Stimulated activated naive CD8-positive, alpha-beta T cell treated with anti-CD3 and anti-CD28 coated beads, Interleukin-15, Interleukin-2, amounts not matched to agents 100 ng/mL and 50 ng/mL, for 24 hours (primary cell): ENCODE data around the gene NAB2.
A peak's percentile ranks its signal among the peaks of the same experiment; 100 is the strongest.
"Not testable (repeated sequence)": the region's sequence is repeated elsewhere in the genome, so short reads cannot be mapped to it uniquely, and the experiment has no call there.

Experiments used
- H3K27ac Mint-ChIP-seq: one replicate; pipeline ENCODE4 v1.8.0; 2021; ENCODE audit warnings: mild to moderate bottlenecking, mixed read lengths
- H3K27me3 Mint-ChIP-seq: one replicate; pipeline ENCODE4 v1.8.0; 2021; ENCODE audit warnings: mixed read lengths
- H3K36me3 Mint-ChIP-seq: one replicate; pipeline ENCODE4 v1.8.0; 2021; ENCODE audit warnings: low read depth, mixed read lengths
- H3K4me1 Mint-ChIP-seq: one replicate; pipeline ENCODE4 v1.8.0; 2021; ENCODE audit warnings: low read depth, mixed read lengths
- H3K4me3 Mint-ChIP-seq: one replicate; pipeline ENCODE4 v1.8.0; 2021; ENCODE audit warnings: mild to moderate bottlenecking, mixed read lengths
- H3K9me3 Mint-ChIP-seq: one replicate; pipeline ENCODE4 v1.8.0; 2021; ENCODE audit warnings: mixed read lengths

NAB2 gene

GRCh38 chr12:57053901-57054300, 35.0 kb upstream of the NAB2 start:
- not testable (repeated sequence) for H3K4me3 Mint-ChIP-seq, H3K9me3 Mint-ChIP-seq, H3K27ac Mint-ChIP-seq, H3K27me3 Mint-ChIP-seq
- peaks cover 40% of the 10 kb centered on the region for H3K4me1 Mint-ChIP-seq
- H3K36me3 Mint-ChIP-seq = peaks cover 51% of the 10 kb centered on the region

- no peak overlapping the region for H3K4me3 Mint-ChIP-seq
- H3K27ac Mint-ChIP-seq = no peak overlapping the region
- H3K36me3 Mint-ChIP-seq = peaks cover 68% of the 10 kb centered on the region
- no peaks in the 10 kb centered on the region for H3K27me3 Mint-ChIP-seq
- peaks cover 43% of the 10 kb centered on the region for H3K4me1 Mint-ChIP-seq
- H3K9me3 Mint-ChIP-seq = no peaks in the 10 kb centered on the region
Measured at GRCh38 chr12:57055824-57056223, 33.1 kb upstream of the NAB2 start.

- Mint-ChIP-seq H3K27ac (no peak overlapping the region), H3K36me3 (peaks cover 71% of the 10 kb centered on the region), H3K27me3 (no peaks in the 10 kb centered on the region), H3K4me3 (no peak overlapping the region), H3K9me3 (no peaks in the 10 kb centered on the region), H3K4me1 (peaks cover 36% of the 10 kb centered on the region)
Measured at GRCh38 chr12:57057067-57057751, 31.7 kb upstream of the NAB2 start.

- H3K9me3 Mint-ChIP-seq = no peaks in the 10 kb centered on the region
- H3K4me1 Mint-ChIP-seq = peaks cover 48% of the 10 kb centered on the region
- peaks cover 68% of the 10 kb centered on the region for H3K36me3 Mint-ChIP-seq
- H3K27ac Mint-ChIP-seq = no peak overlapping the region
- no peaks in the 10 kb centered on the region for H3K27me3 Mint-ChIP-seq
- no peak overlapping the region for H3K4me3 Mint-ChIP-seq
Measured at GRCh38 chr12:57058454-57058853, 30.5 kb upstream of the NAB2 start.

GRCh38 chr12:57063991-57064685, 24.8 kb upstream of the NAB2 start:
- peaks cover 59% of the 10 kb centered on the region for H3K36me3 Mint-ChIP-seq
- H3K9me3 Mint-ChIP-seq = peaks cover 4% of the 10 kb centered on the region
- no peaks in the 10 kb centered on the region for H3K27me3 Mint-ChIP-seq

GRCh38 chr12:57066245-57066644, 22.7 kb upstream of the NAB2 start:
- Mint-ChIP-seq H3K9me3 (peaks cover 4% of the 10 kb centered on the region), H3K36me3 (peaks cover 62% of the 10 kb centered on the region), H3K27me3 (no peaks in the 10 kb centered on the region), H3K4me3 (peak overlapping the region; percentile 38), H3K4me1 (peaks cover 89% of the 10 kb centered on the region), H3K27ac (peak overlapping the region; percentile 95)

More at GRCh38 chr12:57063991-57064685, 24.8 kb upstream of the NAB2 start:
- Mint-ChIP-seq H3K27ac (peak overlapping the region; percentile 95), H3K4me3 (peak overlapping the region; percentile 85), H3K4me1 (peaks cover 76% of the 10 kb centered on the region)

- no peaks in the 10 kb centered on the region for H3K27me3 Mint-ChIP-seq
- peaks cover 66% of the 10 kb centered on the region for H3K36me3 Mint-ChIP-seq
- H3K27ac Mint-ChIP-seq = peak overlapping the region; percentile 89
- H3K4me3 Mint-ChIP-seq = peak overlapping the region; percentile 69
- H3K4me1 Mint-ChIP-seq = peaks cover 85% of the 10 kb centered on the region
- peaks cover 4% of the 10 kb centered on the region for H3K9me3 Mint-ChIP-seq
Measured at GRCh38 chr12:57069523-57069922, 19.4 kb upstream of the NAB2 start.

GRCh38 chr12:57072661-57073060, 16.3 kb upstream of the NAB2 start:
- H3K9me3 Mint-ChIP-seq = no peaks in the 10 kb centered on the region
- H3K27ac Mint-ChIP-seq = peak overlapping the region; percentile 7
- H3K4me3 Mint-ChIP-seq = no peak overlapping the region
- no peaks in the 10 kb centered on the region for H3K27me3 Mint-ChIP-seq
- H3K4me1 Mint-ChIP-seq = peaks cover 68% of the 10 kb centered on the region
- peaks cover 52% of the 10 kb centered on the region for H3K36me3 Mint-ChIP-seq

GRCh38 chr12:57073566-57074450, 15.1 kb upstream of the NAB2 start:
- not testable (repeated sequence) for H3K27me3 Mint-ChIP-seq, H3K9me3 Mint-ChIP-seq, H3K4me3 Mint-ChIP-seq
- peaks cover 42% of the 10 kb centered on the region for H3K36me3 Mint-ChIP-seq
- H3K4me1 Mint-ChIP-seq = peaks cover 60% of the 10 kb centered on the region
- H3K27ac Mint-ChIP-seq = peak overlapping the region; percentile 74

GRCh38 chr12:57078519-57079404, 10.2 kb upstream of the NAB2 start, which contains the start of gene NEMP1:
Gene NEMP1, minus strand, starts transcription at chr12:57078791. Its CDS starts 46 bp downstream, at chr12:57078745.
- Mint-ChIP-seq H3K9me3 (no peaks in the 10 kb centered on the region), H3K4me3 (peak within 1 kb of the TSS; percentile 97), H3K4me1 (peaks cover 48% of the 10 kb centered on the region), H3K27ac (peak within 1 kb of the TSS; percentile 97), H3K36me3 (peaks cover 4% of the 10 kb centered on the region), H3K27me3 (no peaks in the 10 kb centered on the region)

- Mint-ChIP-seq H3K27ac (peak overlapping the region; percentile 91), H3K9me3 (no peaks in the 10 kb centered on the region), H3K27me3 (no peaks in the 10 kb centered on the region)
Measured at GRCh38 chr12:57079821-57080220, 9.1 kb upstream of the NAB2 start.

GRCh38 chr12:57080855-57081254, 8.1 kb upstream of the NAB2 start:
- H3K4me3 Mint-ChIP-seq = no peak overlapping the region
- no peaks in the 10 kb centered on the region for H3K36me3 Mint-ChIP-seq
- H3K27me3 Mint-ChIP-seq = no peaks in the 10 kb centered on the region
- H3K9me3 Mint-ChIP-seq = no peaks in the 10 kb centered on the region
- H3K27ac Mint-ChIP-seq = peak overlapping the region; percentile 31
- H3K4me1 Mint-ChIP-seq = peaks cover 54% of the 10 kb centered on the region

More at GRCh38 chr12:57079821-57080220, 9.1 kb upstream of the NAB2 start:
- H3K4me1 Mint-ChIP-seq = peaks cover 44% of the 10 kb centered on the region
- no peaks in the 10 kb centered on the region for H3K36me3 Mint-ChIP-seq
- peak overlapping the region; percentile 39 for H3K4me3 Mint-ChIP-seq

GRCh38 chr12:57085999-57086492, 2.9 kb upstream of the NAB2 start:
- H3K4me1 Mint-ChIP-seq = peaks cover 50% of the 10 kb centered on the region

GRCh38 chr12:57086493-57087009, 2.4 kb upstream of the NAB2 start:
- H3K27ac Mint-ChIP-seq = peak overlapping the region; percentile 94
- H3K36me3 Mint-ChIP-seq = peaks cover 18% of the 10 kb centered on the region
- no peaks in the 10 kb centered on the region for H3K9me3 Mint-ChIP-seq
- H3K27me3 Mint-ChIP-seq = no peaks in the 10 kb centered on the region
- peak overlapping the region; percentile 88 for H3K4me3 Mint-ChIP-seq
- H3K4me1 Mint-ChIP-seq = peaks cover 53% of the 10 kb centered on the region

More at GRCh38 chr12:57085999-57086492, 2.9 kb upstream of the NAB2 start:
- H3K27ac Mint-ChIP-seq = peak overlapping the region; percentile 94
- H3K9me3 Mint-ChIP-seq = no peaks in the 10 kb centered on the region
- H3K4me3 Mint-ChIP-seq = peak overlapping the region; percentile 88
- H3K36me3 Mint-ChIP-seq = peaks cover 13% of the 10 kb centered on the region
- no peaks in the 10 kb centered on the region for H3K27me3 Mint-ChIP-seq
